Mesothelial cell of epicardium (in vitro differentiated cells): ENCODE measurements around the gene C2orf42. TPM values are rescaled to one million over a fixed set of nuclear protein-coding genes. Genes with fewer than 3 reads are reported as not detected.

Experiments used
- DNase-seq, 2 experiments: peaks; one replicate each; pipeline ENCODE4 v3.0.0; 2021; ENCODE audit warnings: low spot score in 2 of 2; ENCODE audit not compliant: unreplicated experiment in 2 of 2
- H3K27ac Mint-ChIP-seq: 2 replicates; pipeline ENCODE4 v1.8.0; 2021; ENCODE audit warnings: mixed read lengths
- H3K27me3 Mint-ChIP-seq: 2 replicates; pipeline ENCODE4 v1.8.0; 2021; ENCODE audit warnings: low read depth, mixed read lengths
- H3K36me3 Mint-ChIP-seq: 2 replicates; pipeline ENCODE4 v1.8.0; 2021; ENCODE audit warnings: mixed read lengths
- H3K4me1 Mint-ChIP-seq: 2 replicates; pipeline ENCODE4 v1.8.0; 2021; ENCODE audit warnings: mixed read lengths
- H3K4me3 Mint-ChIP-seq: 2 replicates; pipeline ENCODE4 v1.8.0; 2021; ENCODE audit warnings: mild to moderate bottlenecking, moderate library complexity, mixed read lengths
- H3K9me3 Mint-ChIP-seq: 2 replicates; pipeline ENCODE4 v1.8.0; 2021; ENCODE audit warnings: mixed read lengths
- CTCF ChIP-seq: fragments of 200-600 bp; sonication (generic); IDR thresholded peaks from one replicate; pipeline ENCODE4 v1.5.0; 2021; ENCODE audit warnings: antibody characterized with exemption; ENCODE audit not compliant: unreplicated experiment
- total RNA-seq: library from RNA; stranded (reverse); gene quantifications from 3 replicates; pipeline ENCODE4 v1.2.1, GENCODE V29; 2021

The C2orf42 gene
- total RNA-seq, 1 donor from 2014 or later = 20.6 TPM

- no peak overlapping the region for H3K27ac Mint-ChIP-seq
- peaks cover 5% of the 10 kb centered on the region for H3K4me1 Mint-ChIP-seq
- TF ChIP-seq CTCF = no peak
- H3K27me3 Mint-ChIP-seq = no peaks in the 10 kb centered on the region
- H3K36me3 Mint-ChIP-seq = peaks cover 35% of the 10 kb centered on the region
- no peak overlapping the region for H3K4me3 Mint-ChIP-seq
- no peak for DNase-seq
- no peaks in the 10 kb centered on the region for H3K9me3 Mint-ChIP-seq
Observed at GRCh38 chr2:70214365-70214764, 23.5 kb upstream of the C2orf42 start.

- Mint-ChIP-seq H3K4me1 (peaks cover 5% of the 10 kb centered on the region), H3K36me3 (peaks cover 21% of the 10 kb centered on the region), H3K27me3 (no peaks in the 10 kb centered on the region), H3K4me3 (no peak overlapping the region), H3K27ac (peak overlapping the region; percentile 44), H3K9me3 (no peaks in the 10 kb centered on the region)
- no peak for DNase-seq
- no peak for TF ChIP-seq CTCF
Observed at GRCh38 chr2:70212298-70212932, 21.6 kb upstream of the C2orf42 start.

- Mint-ChIP-seq H3K27me3 (no peaks in the 10 kb centered on the region), H3K4me1 (peaks cover 5% of the 10 kb centered on the region), H3K4me3 (no peak overlapping the region), H3K27ac (no peak overlapping the region), H3K9me3 (no peaks in the 10 kb centered on the region), H3K36me3 (peaks cover 18% of the 10 kb centered on the region)
- no peak for TF ChIP-seq CTCF
- DNase-seq = no peak
Observed at GRCh38 chr2:70211595-70211994, 20.8 kb upstream of the C2orf42 start.

- Mint-ChIP-seq H3K27ac (no peak overlapping the region), H3K4me3 (no peak overlapping the region), H3K36me3 (no peaks in the 10 kb centered on the region), H3K9me3 (no peaks in the 10 kb centered on the region), H3K27me3 (no peaks in the 10 kb centered on the region), H3K4me1 (no peaks in the 10 kb centered on the region)
- no peak for TF ChIP-seq CTCF
- no peak for DNase-seq
Observed at GRCh38 chr2:70204452-70204851, 13.6 kb upstream of the C2orf42 start.

GRCh38 chr2:70203086-70203485 lies 12.3 kb upstream of the C2orf42 start:
- TF ChIP-seq CTCF = no peak
- Mint-ChIP-seq H3K27ac (no peak overlapping the region), H3K36me3 (no peaks in the 10 kb centered on the region), H3K27me3 (no peaks in the 10 kb centered on the region), H3K4me1 (no peaks in the 10 kb centered on the region), H3K4me3 (no peak overlapping the region), H3K9me3 (no peaks in the 10 kb centered on the region)
- DNase-seq = no peak
